Hepatocyte (in vitro differentiated cells): ENCODE data around the gene ABLIM2.

Experiments used
- EZH2 ChIP-seq: fragments of 200-600 bp; sonication (generic); IDR thresholded peaks from 2 replicates; pipeline ENCODE4 v1.6.1; 2016; ENCODE audit warnings: antibody characterized with exemption, mild to moderate bottlenecking, borderline replicate concordance
- EZH2phosphoT487 ChIP-seq: fragments of 200-600 bp; sonication (generic); IDR thresholded peaks from one replicate; pipeline ENCODE4 v1.6.1; 2018; ENCODE audit warnings: antibody characterized with exemption, mild to moderate bottlenecking, low read depth, moderate library complexity; ENCODE audit not compliant: unreplicated experiment, severe bottlenecking
- TF ChIP-seq, protein P1 (sequence below): fragments of 200-600 bp; sonication (generic); IDR thresholded peaks from 2 replicates; pipeline ENCODE4 v1.5.1; 2016; ENCODE audit warnings: antibody characterized with exemption, mild to moderate bottlenecking; ENCODE audit not compliant: poor library complexity

DNA sequence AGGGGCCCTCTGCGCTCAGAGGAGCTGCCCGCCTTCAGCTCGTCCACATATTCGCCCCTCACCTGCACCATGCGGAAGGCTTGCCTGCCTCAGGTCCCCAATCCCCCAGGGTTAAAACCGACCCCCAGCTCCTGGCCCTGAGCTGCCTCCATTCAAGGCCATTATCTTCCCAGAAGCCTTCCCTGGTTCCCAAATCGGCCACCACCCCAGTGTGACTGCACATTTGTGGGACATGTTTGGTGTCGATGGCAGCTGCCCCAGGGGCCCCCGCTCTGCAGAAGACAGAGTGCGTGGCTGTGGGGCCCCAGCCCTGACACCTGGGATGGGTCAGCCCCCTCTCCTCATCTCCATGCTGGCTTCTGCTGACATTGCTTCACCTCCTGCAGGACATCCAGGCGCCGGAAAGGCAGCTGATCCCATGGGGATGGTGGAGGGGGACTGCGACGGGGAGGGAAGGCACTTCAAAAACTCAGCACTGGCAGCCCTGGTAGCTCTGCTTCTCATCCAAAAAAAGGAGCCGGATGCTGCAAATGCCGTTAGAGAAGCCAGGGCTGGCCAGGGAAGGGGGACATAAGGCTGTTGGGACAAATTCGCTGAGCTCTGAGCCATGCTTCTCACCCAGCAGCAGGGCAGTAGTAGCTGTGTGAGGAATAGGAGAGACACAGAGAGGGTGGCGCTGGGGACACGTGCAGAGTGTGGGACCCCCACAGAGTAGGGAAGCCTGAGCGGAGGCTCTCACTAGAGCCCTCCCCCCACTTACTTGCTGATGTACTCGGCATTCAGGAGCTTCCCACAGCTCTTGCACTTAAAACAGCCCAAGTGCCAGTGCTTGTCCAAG, 78.5 kb downstream of the ABLIM2 start:
- TF ChIP-seq, protein P1, sequence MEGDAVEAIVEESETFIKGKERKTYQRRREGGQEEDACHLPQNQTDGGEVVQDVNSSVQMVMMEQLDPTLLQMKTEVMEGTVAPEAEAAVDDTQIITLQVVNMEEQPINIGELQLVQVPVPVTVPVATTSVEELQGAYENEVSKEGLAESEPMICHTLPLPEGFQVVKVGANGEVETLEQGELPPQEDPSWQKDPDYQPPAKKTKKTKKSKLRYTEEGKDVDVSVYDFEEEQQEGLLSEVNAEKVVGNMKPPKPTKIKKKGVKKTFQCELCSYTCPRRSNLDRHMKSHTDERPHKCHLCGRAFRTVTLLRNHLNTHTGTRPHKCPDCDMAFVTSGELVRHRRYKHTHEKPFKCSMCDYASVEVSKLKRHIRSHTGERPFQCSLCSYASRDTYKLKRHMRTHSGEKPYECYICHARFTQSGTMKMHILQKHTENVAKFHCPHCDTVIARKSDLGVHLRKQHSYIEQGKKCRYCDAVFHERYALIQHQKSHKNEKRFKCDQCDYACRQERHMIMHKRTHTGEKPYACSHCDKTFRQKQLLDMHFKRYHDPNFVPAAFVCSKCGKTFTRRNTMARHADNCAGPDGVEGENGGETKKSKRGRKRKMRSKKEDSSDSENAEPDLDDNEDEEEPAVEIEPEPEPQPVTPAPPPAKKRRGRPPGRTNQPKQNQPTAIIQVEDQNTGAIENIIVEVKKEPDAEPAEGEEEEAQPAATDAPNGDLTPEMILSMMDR: no peak
- TF ChIP-seq EZH2 (no peak), EZH2phosphoT487 (no peak)
